Stimulated activated naive CD4-positive, alpha-beta T cell (primary cell): Measurements from ENCODE around the gene MAT2A.
"Not testable (repeated sequence)": the region's sequence is repeated elsewhere in the genome, so short reads cannot be mapped to it uniquely, and the experiment has no call there.

ENCODE experiments used
- DNase-seq, 6 experiments: peaks; one replicate each; lab custom pipeline; 2025; lab: John Stamatoyannopoulos, UW

The MAT2A gene

GRCh38 chr2:85579266-85579935 is 40.4 kb downstream of the MAT2A start:
- no peak for DNase-seq

GRCh38 chr2:85580206-85580605 is 41.2 kb downstream of the MAT2A start:
- no peak for DNase-seq

GRCh38 chr2:85582492-85582891 is 43.5 kb downstream of the MAT2A start:
- DNase-seq: no peak

- DNase-seq: peak in 4 of 6 experiments; percentile 5 to 57 (median 46)
Observed at GRCh38 chr2:85583667-85584353, 44.8 kb downstream of the MAT2A start.

GRCh38 chr2:85584354-85584856 is 45.4 kb downstream of the MAT2A start, which contains the start of gene VAMP5:
VAMP5 (plus strand) TSS chr2:85584431; CDS start chr2:85584491, 60 bp downstream.
- DNase-seq: peak; percentile 17 to 53 (median 35)

GRCh38 chr2:85584857-85585780 is 46.2 kb downstream of the MAT2A start:
- DNase-seq: peak in 3 of 6 experiments; percentile 17 to 53 (median 27)

GRCh38 chr2:85585781-85586105 is 46.8 kb downstream of the MAT2A start:
- no peak for DNase-seq

GRCh38 chr2:85588236-85588635 is 49.3 kb downstream of the MAT2A start:
- DNase-seq: no peak

- no peak for DNase-seq
Observed at GRCh38 chr2:85588645-85589044, 49.7 kb downstream of the MAT2A start.

GRCh38 chr2:85589181-85589580 is 50.2 kb downstream of the MAT2A start:
- no peak for DNase-seq

GRCh38 chr2:85589982-85590791 is 51.2 kb downstream of the MAT2A start:
- DNase-seq: no peak

GRCh38 chr2:85590950-85591349 is 52.0 kb downstream of the MAT2A start:
- no peak for DNase-seq

GRCh38 chr2:85591563-85591962 is 52.6 kb downstream of the MAT2A start:
- no peak for DNase-seq

GRCh38 chr2:85592299-85592698 is 53.3 kb downstream of the MAT2A start:
- not testable (repeated sequence) for DNase-seq

GRCh38 chr2:85593023-85593422 is 54.1 kb downstream of the MAT2A start:
- DNase-seq: no peak
